HepG2 (cell line): ENCODE data around the gene IL1RAPL1. TPM values are rescaled to one million over a fixed set of nuclear protein-coding genes. Genes with fewer than 3 reads are reported as not detected.

Source experiments
- ARID5B ChIP-seq: IDR thresholded peaks from 2 replicates; pipeline ENCODE4 v1.4.0; 2020; ENCODE audit warnings: mild to moderate bottlenecking, missing genetic modification reagents
- LRRFIP1 ChIP-seq: sonication (generic); formaldehyde crosslinking; conservative IDR thresholded peaks from 2 replicates; pipeline ENCODE4 v1.4.0; 2020; ENCODE audit warnings: missing genetic modification reagents
- TERF1 ChIP-seq: sonication (generic); formaldehyde crosslinking; IDR thresholded peaks from 2 replicates; pipeline ENCODE4 v1.8.0; 2022; ENCODE audit warnings: mild to moderate bottlenecking, missing genetic modification reagents, moderate library complexity
- ZBTB34 ChIP-seq: sonication (generic); formaldehyde crosslinking; IDR thresholded peaks from 2 replicates; pipeline ENCODE4 v1.8.0; 2022; ENCODE audit warnings: mild to moderate bottlenecking, missing genetic modification reagents
- polyA plus RNA-seq, 8 experiments: library from polyadenylated mRNA; depleted of rRNA in 3 of 8; stranded (reverse) in 7 of 8; unstranded in 1 of 8; fragments of >200 nt; fragmentation: Illumina TruSeq in 4 of 8; extraction: Trizol in 4 of 8; gene quantifications; 2 replicates each; pipeline versions ENCODE4 v1.2.1 to v1.2.3, GENCODE V29; 2011 to 2016; ENCODE audit warnings: low read depth in 4 of 8, missing spikeins in 1 of 8, mixed read lengths in 1 of 8; ENCODE audit not compliant: insufficient read depth in 1 of 8
- total RNA-seq, 5 experiments: library from RNA; depleted of rRNA; stranded (reverse); fragments of >200 nt; fragmentation: Illumina TruSeq; extraction: Trizol; gene quantifications; 2 replicates each; pipeline ENCODE4 v1.2.3, GENCODE V29; 2016; ENCODE audit warnings: low read depth in 1 of 5

Gene IL1RAPL1
- total and polyA plus RNA-seq, 2 of the 13 experiments (the other 11 are each of a cell fraction or from before 2014, with no cell fraction given), result 0.04 TPM; not detected in 1

- no peak for TF ChIP-seq ZBTB34
- no peak for TF ChIP-seq TERF1 (CRISPR knock-in tag)
- TF ChIP-seq ARID5B, result no peak
- TF ChIP-seq LRRFIP1, result no peak
Observed at GRCh38 chrX:29665532-29665931, 1078.3 kb downstream of the IL1RAPL1 start (continued).
